AG08396 (cell line): ENCODE data around the gene LIN7B.

Experiments used
- DNase-seq: peaks from one replicate; pipeline ENCODE4 v3.0.0; 2012; ENCODE audit warnings: low spot score, mixed read lengths

Gene LIN7B

GRCh38 chr19:49094505-49095482, 19.4 kb upstream of the LIN7B start:
- DNase-seq = no peak

- peak; percentile 87 for DNase-seq
Observed at GRCh38 chr19:49097453-49098288, 16.5 kb upstream of the LIN7B start.

DNA sequence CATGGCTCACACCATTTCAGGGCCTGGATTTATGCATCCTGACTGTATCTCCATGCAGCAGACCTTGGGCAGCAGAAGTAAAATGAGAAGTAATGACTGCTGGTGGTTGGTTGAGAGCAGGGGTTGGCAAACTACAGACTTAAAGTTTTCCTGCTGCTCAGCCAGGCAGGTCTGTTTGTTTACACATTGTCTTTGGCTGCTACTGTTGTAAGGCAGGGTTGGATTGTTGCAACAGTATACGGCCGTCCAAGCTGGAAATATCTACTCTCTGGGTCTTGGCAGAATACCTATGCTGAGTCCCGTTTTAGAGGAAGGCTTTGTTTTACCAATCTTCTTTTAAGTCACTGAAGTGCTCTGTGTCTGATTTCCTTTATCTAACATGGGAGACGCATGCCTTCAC, 15.4 kb upstream of the LIN7B start:
- no peak for DNase-seq

- no peak for DNase-seq
Observed at GRCh38 chr19:49101160-49101559, 13.0 kb upstream of the LIN7B start.

DNA sequence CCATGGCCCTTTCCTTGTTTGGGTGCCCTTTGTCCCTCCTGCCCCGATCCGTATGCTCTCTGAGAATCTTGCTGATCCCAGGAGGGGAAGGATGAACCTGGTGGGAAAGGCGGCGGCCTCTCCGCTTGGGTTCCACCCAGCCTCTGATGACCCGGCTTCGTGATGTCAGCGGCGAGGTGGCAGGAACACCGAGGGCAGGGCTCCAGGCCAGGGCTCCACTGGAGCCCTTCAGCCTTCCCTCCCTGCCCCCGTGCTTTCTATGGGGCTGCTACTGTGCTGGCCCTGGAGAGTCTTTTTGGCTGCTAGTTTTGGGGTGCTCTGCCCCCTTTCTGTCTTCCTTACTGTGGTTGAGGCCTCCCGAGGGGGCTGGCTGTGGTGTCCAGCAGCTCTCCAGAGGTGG, 11.9 kb upstream of the LIN7B start:
- no peak for DNase-seq

DNA sequence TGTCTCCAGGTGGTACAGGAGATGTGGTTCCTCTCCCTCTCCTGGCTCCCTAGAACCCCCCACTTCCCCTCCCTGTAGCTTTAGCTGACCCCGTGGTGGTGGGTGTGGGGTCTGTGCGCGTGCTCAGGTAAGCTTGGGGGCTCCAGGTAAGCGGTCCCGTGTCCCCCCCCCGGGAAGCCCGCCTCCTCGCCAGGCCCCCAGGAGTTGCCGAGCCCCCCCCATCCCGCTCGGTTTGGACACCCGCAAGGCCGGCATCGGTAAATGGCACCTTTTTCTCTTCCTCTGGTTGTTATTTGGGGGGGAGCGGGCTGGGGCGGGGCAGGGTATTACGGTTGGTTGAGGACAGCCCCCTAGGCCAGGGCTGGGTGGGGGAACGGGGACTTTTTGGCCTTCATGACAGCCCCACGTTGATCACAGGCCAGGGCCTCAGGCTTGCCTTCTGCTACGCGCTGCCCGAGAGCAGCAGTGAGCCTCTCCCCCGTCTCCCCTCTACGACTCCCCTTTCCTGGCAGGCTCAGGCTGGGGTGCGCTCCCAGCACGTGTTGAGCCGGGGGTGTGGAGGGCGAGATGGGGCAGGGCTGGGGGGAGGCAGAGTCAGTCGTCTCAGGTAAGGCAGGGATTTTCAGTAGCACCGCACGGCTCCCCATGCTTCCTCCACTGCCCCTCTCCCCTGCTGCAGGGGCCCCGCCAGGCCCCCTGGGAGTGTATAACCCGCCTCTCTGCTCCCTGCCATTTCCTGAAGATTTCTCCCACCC, 10.7 kb upstream of the LIN7B start:
- no peak for DNase-seq

GRCh38 chr19:49104229-49104864, 9.8 kb upstream of the LIN7B start:
- DNase-seq = no peak

- DNase-seq = peak; percentile 46
Observed at GRCh38 chr19:49106648-49107135, 7.5 kb upstream of the LIN7B start.

- no peak for DNase-seq
Observed at GRCh38 chr19:49107625-49108459, 6.3 kb upstream of the LIN7B start.

GRCh38 chr19:49109051-49109450, 5.1 kb upstream of the LIN7B start:
- DNase-seq = no peak

- no peak for DNase-seq
Observed at GRCh38 chr19:49109569-49110233, 4.5 kb upstream of the LIN7B start.

- DNase-seq = peak; percentile 56
Observed at GRCh38 chr19:49110567-49110966, 3.6 kb upstream of the LIN7B start.

- DNase-seq = no peak
Observed at GRCh38 chr19:49111218-49111998, 2.8 kb upstream of the LIN7B start.

- DNase-seq = peak; percentile 65
Observed at GRCh38 chr19:49114630-49115363, 627 bp downstream of the LIN7B start.

GRCh38 chr19:49116544-49116943, 2.4 kb downstream of the LIN7B start:
- DNase-seq = no peak

DNA sequence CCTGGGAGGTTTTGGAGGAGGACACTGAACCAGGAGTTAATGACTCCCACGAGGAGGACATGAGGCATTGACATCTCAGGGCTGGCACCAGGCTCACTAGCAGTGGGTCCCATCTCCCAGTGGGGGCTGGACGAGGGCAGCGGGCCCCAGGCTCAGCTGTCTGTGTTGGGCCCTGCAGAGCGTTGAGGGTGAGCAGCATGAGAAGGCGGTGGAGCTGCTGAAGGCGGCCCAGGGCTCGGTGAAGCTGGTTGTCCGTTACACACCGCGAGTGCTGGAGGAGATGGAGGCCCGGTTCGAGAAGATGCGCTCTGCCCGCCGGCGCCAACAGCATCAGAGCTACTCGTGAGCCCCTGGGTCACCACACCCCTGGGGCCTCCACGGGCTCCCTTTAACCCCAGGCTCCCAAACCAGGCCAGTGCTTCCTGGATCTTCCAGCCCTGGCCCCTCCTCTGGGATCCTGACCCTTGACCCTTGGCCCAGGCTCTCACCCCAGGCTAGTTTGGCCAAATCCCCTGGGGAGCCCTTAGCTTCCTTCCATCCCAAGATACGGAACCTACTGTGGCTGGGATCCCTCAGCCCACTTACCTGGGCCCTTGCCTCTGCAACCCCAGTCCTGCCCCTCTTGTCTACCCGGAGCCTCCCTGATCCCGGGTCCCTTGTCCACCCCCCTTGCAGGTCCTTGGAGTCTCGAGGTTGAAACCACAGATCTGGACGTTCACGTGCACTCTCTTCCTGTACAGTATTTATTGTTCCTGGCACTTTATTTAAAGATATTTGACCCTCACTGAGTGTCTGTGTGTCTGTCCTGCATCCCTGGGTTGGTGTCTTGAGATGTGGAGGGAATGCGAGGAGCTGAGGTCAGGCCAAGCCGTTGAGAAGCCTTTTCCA, 3.8 kb downstream of the LIN7B start:
- no peak for DNase-seq
